ENCODE data around the gene INSYN2B. TPM values are rescaled to one million over a fixed set of nuclear protein-coding genes. Genes with fewer than 3 reads are reported as not detected.
A peak's percentile ranks its signal among the peaks of the same experiment; 100 is the strongest.

The INSYN2B gene
- total and polyA plus RNA-seq, 2 donors (not counting 1 experiment from before 2014, with no cell fraction given), result not detected

DNA sequence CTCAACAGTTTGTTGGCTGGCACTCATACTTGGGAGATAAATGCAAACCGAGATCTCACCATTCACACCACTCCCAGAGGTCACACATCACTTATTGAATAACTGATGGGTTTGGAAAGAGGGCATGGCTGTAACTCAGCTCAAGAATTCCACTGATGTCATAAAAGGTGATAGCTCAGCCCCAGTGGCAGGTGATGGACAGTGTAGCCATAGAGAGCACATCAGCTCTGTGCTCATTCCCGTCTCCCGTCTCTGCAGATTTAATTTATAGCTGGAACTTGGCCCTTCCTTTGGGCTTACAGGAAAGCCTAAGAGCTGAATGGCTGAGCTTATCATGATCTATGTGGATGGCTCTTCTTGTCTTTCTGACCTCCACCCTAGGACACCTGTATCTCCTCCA lies 59.8 kb downstream of the INSYN2B start:
- peak overlapping the region; percentile 13 for H3K27ac Mint-ChIP-seq
- POLR2A ChIA-PET, result no interaction called here
- peaks cover 6% of the 10 kb centered on the region for H4K20me1 ChIP-seq (ENCODE audit: control insufficient read depth, insufficient read depth, low read length, poor library complexity, severe bottlenecking)
- DNase-seq (no peak), ATAC-seq (ENCODE audit: low read depth) (no peak)
- 100% methylated on average over 2 of the region's 3 CpGs for WGBS (ENCODE audit: insufficient coverage)
- H3K27me3 Mint-ChIP-seq, result no peaks in the 10 kb centered on the region
- no peaks in the 10 kb centered on the region for H3K9me3 ChIP-seq (ENCODE audit: control extremely low read depth in 1 of 3, control insufficient read depth in 2 of 3, insufficient read depth in 1 of 3, low read length in 2 of 3)
- no peak overlapping the region for H3K27ac ChIP-seq (ENCODE audit: low read length in 2 of 2)
- peaks cover 3% of the 10 kb centered on the region for H3K79me2 ChIP-seq (ENCODE audit: control insufficient read depth, insufficient read depth, low read length)
- H3K36me3 ChIP-seq (replicated peaks in 1 of 2; ENCODE audit: control extremely low read depth in 1 of 2, control insufficient read depth in 1 of 2, extremely low read depth in 1 of 2, insufficient read depth in 2 of 2, low read length in 1 of 2), result peaks cover 13 to 23% of the 10 kb centered on the region in 2 experiments
- H3K9ac ChIP-seq (ENCODE audit: low read length), result no peak overlapping the region
- peaks cover 4% of the 10 kb centered on the region for H3K4me1 Mint-ChIP-seq
- no peaks in the 10 kb centered on the region for H3K4me1 ChIP-seq (ENCODE audit: control insufficient read depth in 2 of 2, insufficient read depth in 2 of 2, low read length in 2 of 2)
- H3K4me3 Mint-ChIP-seq, result no peak overlapping the region
- no peaks in the 10 kb centered on the region for H3K27me3 ChIP-seq (replicated peaks in 1 of 4; ENCODE audit: control extremely low read depth in 1 of 4, control insufficient read depth in 3 of 4, insufficient read depth in 4 of 4, low read length in 3 of 4)
- no peak overlapping the region for H3K4me2 ChIP-seq (replicated peaks; ENCODE audit: low read depth, low read length, poor library complexity, severe bottlenecking)
- TF ChIP-seq, protein P1, sequence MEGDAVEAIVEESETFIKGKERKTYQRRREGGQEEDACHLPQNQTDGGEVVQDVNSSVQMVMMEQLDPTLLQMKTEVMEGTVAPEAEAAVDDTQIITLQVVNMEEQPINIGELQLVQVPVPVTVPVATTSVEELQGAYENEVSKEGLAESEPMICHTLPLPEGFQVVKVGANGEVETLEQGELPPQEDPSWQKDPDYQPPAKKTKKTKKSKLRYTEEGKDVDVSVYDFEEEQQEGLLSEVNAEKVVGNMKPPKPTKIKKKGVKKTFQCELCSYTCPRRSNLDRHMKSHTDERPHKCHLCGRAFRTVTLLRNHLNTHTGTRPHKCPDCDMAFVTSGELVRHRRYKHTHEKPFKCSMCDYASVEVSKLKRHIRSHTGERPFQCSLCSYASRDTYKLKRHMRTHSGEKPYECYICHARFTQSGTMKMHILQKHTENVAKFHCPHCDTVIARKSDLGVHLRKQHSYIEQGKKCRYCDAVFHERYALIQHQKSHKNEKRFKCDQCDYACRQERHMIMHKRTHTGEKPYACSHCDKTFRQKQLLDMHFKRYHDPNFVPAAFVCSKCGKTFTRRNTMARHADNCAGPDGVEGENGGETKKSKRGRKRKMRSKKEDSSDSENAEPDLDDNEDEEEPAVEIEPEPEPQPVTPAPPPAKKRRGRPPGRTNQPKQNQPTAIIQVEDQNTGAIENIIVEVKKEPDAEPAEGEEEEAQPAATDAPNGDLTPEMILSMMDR (IDR thresholded peaks at IDR 0.05), result no peak
- TF ChIP-seq EZH2 (IDR thresholded peaks at IDR 0.05; ENCODE audit: borderline replicate concordance, insufficient read depth, low read depth, low read length, poor library complexity, severe bottlenecking), result no peak
- H2AFZ ChIP-seq (ENCODE audit: insufficient read depth, low read depth, low read length, poor library complexity, severe bottlenecking), result no peak overlapping the region
- intact Hi-C loops (cut with micrococcal nuclease), result no loop called here
- CTCF ChIA-PET, result no interaction called here
- no peak overlapping the region for H3K4me3 ChIP-seq (ENCODE audit: control extremely low read depth in 1 of 5, extremely low read depth in 1 of 5, insufficient read depth in 1 of 5, low read depth in 2 of 5, low read length in 4 of 5)
- H3K9me3 Mint-ChIP-seq (ENCODE audit: insufficient read depth), result no peaks in the 10 kb centered on the region

GRCh38 chr5:169918228-169918627 lies 62.1 kb downstream of the INSYN2B start:
- Histone ChIP-seq H3K4me1 (ENCODE audit: control insufficient read depth in 2 of 2, insufficient read depth in 2 of 2, low read length in 2 of 2) (no peaks in the 10 kb centered on the region), H3K36me3 (replicated peaks in 1 of 2; ENCODE audit: control extremely low read depth in 1 of 2, control insufficient read depth in 1 of 2, extremely low read depth in 1 of 2, insufficient read depth in 2 of 2, low read length in 1 of 2) (peaks cover 14 to 18% of the 10 kb centered on the region in 2 experiments), H3K4me2 (replicated peaks; ENCODE audit: low read depth, low read length, poor library complexity, severe bottlenecking) (no peak overlapping the region), H3K27me3 (replicated peaks in 1 of 4; ENCODE audit: control extremely low read depth in 1 of 4, control insufficient read depth in 3 of 4, insufficient read depth in 4 of 4, low read length in 3 of 4) (no peaks in the 10 kb centered on the region), H2AFZ (ENCODE audit: insufficient read depth, low read depth, low read length, poor library complexity, severe bottlenecking) (no peak overlapping the region), H3K27ac (ENCODE audit: low read length in 2 of 2) (no peak overlapping the region), H4K20me1 (ENCODE audit: control insufficient read depth, insufficient read depth, low read length, poor library complexity, severe bottlenecking) (no peaks in the 10 kb centered on the region), H3K79me2 (ENCODE audit: control insufficient read depth, insufficient read depth, low read length) (peaks cover 3% of the 10 kb centered on the region), H3K4me3 (ENCODE audit: control extremely low read depth in 1 of 5, extremely low read depth in 1 of 5, insufficient read depth in 1 of 5, low read depth in 2 of 5, low read length in 4 of 5) (no peak overlapping the region), H3K9me3 (ENCODE audit: control extremely low read depth in 1 of 3, control insufficient read depth in 2 of 3, insufficient read depth in 1 of 3, low read length in 2 of 3) (no peaks in the 10 kb centered on the region), H3K9ac (ENCODE audit: low read length) (no peak overlapping the region)
- no CpG with 5 or more reads among the region's 2 CpGs for WGBS (ENCODE audit: insufficient coverage)
- H3K9me3 Mint-ChIP-seq (ENCODE audit: insufficient read depth), result no peaks in the 10 kb centered on the region
- ChIA-PET CTCF (no interaction called here), POLR2A (no interaction called here)
- intact Hi-C loops (cut with micrococcal nuclease), result no loop called here
- no peaks in the 10 kb centered on the region for H3K27me3 Mint-ChIP-seq
- TF ChIP-seq EZH2 (IDR thresholded peaks at IDR 0.05; ENCODE audit: borderline replicate concordance, insufficient read depth, low read depth, low read length, poor library complexity, severe bottlenecking), result no peak
- TF ChIP-seq, protein P1 (IDR thresholded peaks at IDR 0.05), result no peak
- no peak for ATAC-seq (ENCODE audit: low read depth)
- peaks cover 2% of the 10 kb centered on the region for H3K4me1 Mint-ChIP-seq
- no peak overlapping the region for H3K4me3 Mint-ChIP-seq
- no peak for DNase-seq
- H3K27ac Mint-ChIP-seq, result no peak overlapping the region

Data from B cell (primary cell).